Measurements from ENCODE around the gene GRB2.

The GRB2 gene

DNA sequence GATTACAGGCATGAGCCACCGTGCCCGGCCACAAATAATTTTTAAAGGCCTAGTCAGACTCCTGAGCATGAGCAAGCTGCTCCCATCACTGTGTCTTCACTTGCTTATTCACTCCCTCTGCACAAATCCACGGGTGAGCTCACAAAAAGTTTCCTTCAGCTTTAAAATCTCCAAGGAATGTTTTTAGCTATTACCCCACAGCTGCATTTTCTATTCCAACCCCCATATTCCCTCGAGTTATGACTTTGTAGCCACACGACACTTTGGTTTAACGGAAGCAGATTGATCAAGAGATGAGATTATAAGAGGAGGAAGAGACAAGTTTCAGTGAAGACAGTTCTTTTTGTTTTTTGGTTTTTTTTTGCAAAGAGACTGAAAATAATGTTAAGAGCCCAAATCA is 67.1 kb downstream of the GRB2 start:
- H3K4me1 Mint-ChIP-seq: peaks cover 60% of the 10 kb centered on the region
- H3K9me3 Mint-ChIP-seq: peaks cover 2% of the 10 kb centered on the region
- DNase-seq (ENCODE audit: low spot score in 2 of 2): no peak
- peak overlapping the region; percentile 70 for H3K4me3 Mint-ChIP-seq
- peak; percentile 58 for ATAC-seq
- H3K27ac Mint-ChIP-seq: peak overlapping the region; percentile 84
- H3K36me3 Mint-ChIP-seq: peaks cover 5% of the 10 kb centered on the region

DNA sequence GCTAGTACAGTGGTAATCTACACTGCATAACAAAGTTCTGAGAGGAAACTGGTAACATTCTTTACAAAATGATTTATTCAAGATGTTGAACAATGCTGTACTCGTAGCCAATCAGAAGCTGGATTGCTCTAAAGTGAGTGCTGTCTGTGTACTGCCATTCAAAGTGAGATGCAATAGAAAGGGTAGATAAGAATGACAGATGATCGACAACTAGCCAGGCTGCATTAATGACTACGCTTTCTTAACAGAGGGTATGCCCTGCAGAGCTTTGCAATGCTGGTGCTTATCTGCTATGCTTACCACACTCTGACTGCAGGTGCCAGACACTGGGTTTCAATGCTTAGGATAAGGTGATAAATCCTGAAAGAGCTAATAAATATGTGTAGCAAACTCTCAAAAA is 70.2 kb downstream of the GRB2 start:
- H3K36me3 Mint-ChIP-seq: peaks cover 32% of the 10 kb centered on the region
- H3K27ac Mint-ChIP-seq: no peak overlapping the region
- no peak overlapping the region for H3K4me3 Mint-ChIP-seq
- no peak for ATAC-seq
- peaks cover 33% of the 10 kb centered on the region for H3K4me1 Mint-ChIP-seq
- H3K9me3 Mint-ChIP-seq: peaks cover 2% of the 10 kb centered on the region
- no peak for DNase-seq (ENCODE audit: low spot score in 2 of 2)

DNA sequence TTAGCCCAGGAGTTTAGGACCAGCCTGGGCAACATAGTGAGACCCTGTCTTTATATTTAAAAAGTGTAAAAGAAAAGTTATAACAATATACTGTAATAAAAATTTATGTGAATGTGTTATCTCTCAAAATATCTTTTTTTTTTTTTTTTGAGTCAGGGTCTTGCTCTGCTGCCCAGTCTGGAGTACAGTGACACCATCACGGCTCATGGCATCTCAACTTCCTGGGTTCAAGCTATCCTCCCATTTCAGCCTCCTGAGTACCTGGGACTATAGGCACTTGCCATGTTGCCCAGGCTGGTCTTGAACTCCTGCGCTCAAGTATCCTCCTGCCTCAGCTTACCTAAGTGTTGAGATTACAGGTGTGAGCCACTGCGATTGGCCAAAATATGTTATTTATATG is 70.8 kb downstream of the GRB2 start:
- Mint-ChIP-seq H3K9me3 (no peaks in the 10 kb centered on the region), H3K36me3 (peaks cover 37% of the 10 kb centered on the region), H3K4me3 (no peak overlapping the region), H3K4me1 (peaks cover 27% of the 10 kb centered on the region), H3K27ac (no peak overlapping the region)
- no peak for ATAC-seq
- DNase-seq (ENCODE audit: low spot score in 2 of 2): no peak

DNA sequence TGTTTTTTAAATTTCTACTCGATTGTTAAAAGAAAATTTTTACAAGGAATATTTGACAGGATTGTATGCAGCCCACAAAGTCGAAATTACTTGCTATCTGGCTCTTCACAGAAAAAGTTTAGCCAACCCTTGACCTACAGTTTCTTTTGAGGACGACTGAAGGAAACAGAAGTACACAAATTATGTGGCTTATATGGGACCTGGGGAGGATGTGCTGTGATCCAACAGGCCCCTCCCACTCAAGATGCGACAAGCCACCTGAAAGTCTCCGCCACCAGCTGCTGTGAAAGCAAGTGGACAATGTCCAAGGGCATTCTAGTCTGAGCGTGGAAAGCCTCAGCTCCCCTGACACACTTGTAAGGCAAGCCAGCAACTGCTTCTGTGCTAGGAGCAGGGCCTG is 73.8 kb downstream of the GRB2 start:
- ATAC-seq (no peak), DNase-seq (ENCODE audit: low spot score in 2 of 2) (no peak)
- Mint-ChIP-seq H3K27ac (no peak overlapping the region), H3K9me3 (no peaks in the 10 kb centered on the region), H3K36me3 (peaks cover 58% of the 10 kb centered on the region), H3K4me1 (peaks cover 6% of the 10 kb centered on the region), H3K4me3 (no peak overlapping the region)

DNA sequence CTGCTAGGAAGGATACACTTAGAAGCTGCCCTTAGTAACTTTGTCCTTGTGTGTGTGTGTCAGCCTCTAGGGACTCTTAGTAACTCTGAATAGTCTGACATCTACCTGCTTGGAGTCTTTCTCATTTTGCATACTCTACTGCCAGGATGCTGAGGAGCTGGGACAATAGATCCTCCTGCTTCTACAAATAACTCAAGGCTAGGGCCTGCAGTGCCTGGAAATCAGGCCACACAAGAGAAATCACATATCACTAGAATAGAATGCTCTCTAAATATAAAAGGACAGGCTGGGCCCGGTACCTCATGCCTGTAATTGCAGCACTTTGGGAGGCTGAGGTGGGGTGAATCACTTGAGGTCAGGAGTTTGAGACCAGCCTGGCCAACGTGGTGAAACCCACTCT is 77.7 kb downstream of the GRB2 start:
- Mint-ChIP-seq H3K36me3 (peaks cover 96% of the 10 kb centered on the region), H3K9me3 (no peaks in the 10 kb centered on the region), H3K4me3 (no peak overlapping the region), H3K4me1 (peaks cover 5% of the 10 kb centered on the region), H3K27ac (peak overlapping the region; percentile 60)
- ATAC-seq: no peak
- no peak for DNase-seq (ENCODE audit: low spot score in 2 of 2)

DNA sequence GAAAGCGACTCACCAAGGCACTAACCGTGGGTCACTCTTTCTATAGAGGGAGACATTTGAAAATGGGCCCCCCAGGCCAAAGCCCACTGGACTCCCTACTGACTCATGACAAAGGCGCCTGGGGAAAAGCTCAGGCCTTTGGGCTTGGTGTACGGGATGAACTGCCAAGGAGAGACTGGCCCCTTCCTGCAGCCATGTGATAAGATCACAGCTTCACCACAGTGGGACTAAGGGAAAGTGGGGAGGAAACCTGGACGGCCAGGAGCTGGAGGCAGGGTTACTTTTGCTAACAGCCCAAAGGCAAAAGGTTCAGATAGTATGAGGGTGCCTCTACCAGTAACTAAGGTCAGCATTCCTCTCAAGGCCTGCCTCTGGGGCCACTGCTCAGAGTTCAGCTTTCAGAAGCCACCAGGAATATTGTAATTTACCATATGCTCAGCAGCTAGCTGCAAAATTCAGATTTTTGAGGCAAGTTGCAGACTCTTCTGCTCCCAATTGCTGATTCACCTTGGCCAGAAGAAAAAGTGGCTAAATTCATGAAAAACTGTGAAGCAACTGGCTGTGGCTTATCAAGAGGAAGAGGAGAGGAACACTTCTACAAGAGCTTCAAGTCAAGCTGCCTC is 79.1 kb downstream of the GRB2 start:
- H3K4me3 Mint-ChIP-seq: no peak overlapping the region
- H3K4me1 Mint-ChIP-seq: peaks cover 5% of the 10 kb centered on the region
- H3K27ac Mint-ChIP-seq: peak overlapping the region; percentile 69
- H3K36me3 Mint-ChIP-seq: peaks cover 96% of the 10 kb centered on the region
- H3K9me3 Mint-ChIP-seq: no peaks in the 10 kb centered on the region
- ATAC-seq (no peak), DNase-seq (ENCODE audit: low spot score in 2 of 2) (no peak)

DNA sequence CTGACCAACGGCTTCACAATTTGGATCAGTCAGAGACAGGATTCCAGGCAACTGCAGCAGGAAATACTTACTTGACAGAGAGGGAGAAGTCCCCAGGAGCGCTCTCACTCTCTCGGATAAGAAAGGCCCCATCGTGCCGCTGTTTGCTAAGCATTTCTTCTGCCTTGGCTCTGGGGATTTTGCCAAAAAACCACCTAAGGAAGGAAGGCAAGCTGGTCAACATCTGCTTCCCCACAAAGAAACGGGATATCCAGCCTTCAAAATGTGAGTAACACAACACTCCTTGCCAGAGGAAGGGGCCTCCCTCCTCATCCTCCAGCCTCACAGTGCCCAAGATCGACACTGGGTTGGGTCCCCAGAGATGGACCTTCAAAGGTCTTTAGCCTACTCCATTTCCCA is 79.7 kb downstream of the GRB2 start:
- DNase-seq (ENCODE audit: low spot score in 2 of 2): no peak
- no peaks in the 10 kb centered on the region for H3K9me3 Mint-ChIP-seq
- H3K4me3 Mint-ChIP-seq: no peak overlapping the region
- peaks cover 5% of the 10 kb centered on the region for H3K4me1 Mint-ChIP-seq
- H3K36me3 Mint-ChIP-seq: peaks cover 96% of the 10 kb centered on the region
- ATAC-seq: no peak
- H3K27ac Mint-ChIP-seq: peak overlapping the region; percentile 69

DNA sequence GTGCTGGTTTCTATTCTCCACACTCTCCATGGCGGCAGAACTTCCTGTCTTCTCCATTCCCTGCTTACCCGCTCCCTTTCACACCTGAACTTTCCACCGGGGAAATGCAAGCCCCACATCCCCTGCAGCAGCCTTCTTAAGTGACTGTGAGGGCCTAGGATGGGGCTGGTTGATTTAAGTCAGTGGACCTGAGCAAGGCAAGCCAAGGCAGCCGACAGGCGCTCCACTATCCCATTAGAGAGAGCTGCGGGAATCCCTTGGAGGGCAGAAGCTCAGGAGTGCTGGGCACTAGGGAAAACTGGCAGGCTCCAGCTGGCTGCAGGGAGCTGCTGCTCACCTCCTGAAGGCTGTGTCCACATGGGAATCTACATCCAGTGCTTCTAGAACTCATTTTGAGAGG is 80.1 kb downstream of the GRB2 start:
- H3K9me3 Mint-ChIP-seq: no peaks in the 10 kb centered on the region
- ATAC-seq (no peak), DNase-seq (ENCODE audit: low spot score in 2 of 2) (no peak)
- peaks cover 5% of the 10 kb centered on the region for H3K4me1 Mint-ChIP-seq
- H3K4me3 Mint-ChIP-seq: no peak overlapping the region
- peak overlapping the region; percentile 69 for H3K27ac Mint-ChIP-seq
- peaks cover 96% of the 10 kb centered on the region for H3K36me3 Mint-ChIP-seq

DNA sequence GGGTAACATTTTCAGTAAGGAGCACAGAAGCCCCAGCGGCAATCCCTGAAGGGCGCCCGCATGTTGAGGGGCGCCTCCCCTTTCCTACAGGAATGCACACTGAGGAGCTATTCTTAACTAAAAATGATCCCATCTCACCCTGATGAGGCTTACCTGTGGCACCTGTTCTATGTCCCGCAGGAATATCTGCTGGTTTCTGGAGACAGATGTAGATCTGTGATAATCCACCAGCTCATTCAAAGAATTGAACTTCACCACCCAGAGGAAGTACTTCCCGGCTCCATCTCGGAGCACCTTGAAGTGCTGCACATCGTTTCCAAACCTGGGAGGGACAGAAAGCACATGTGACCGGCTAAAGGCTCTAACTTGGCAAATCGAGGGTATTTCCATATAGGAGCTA is 84.0 kb downstream of the GRB2 start:
- peaks cover 14% of the 10 kb centered on the region for H3K4me1 Mint-ChIP-seq
- DNase-seq (ENCODE audit: low spot score in 2 of 2): no peak

DNA sequence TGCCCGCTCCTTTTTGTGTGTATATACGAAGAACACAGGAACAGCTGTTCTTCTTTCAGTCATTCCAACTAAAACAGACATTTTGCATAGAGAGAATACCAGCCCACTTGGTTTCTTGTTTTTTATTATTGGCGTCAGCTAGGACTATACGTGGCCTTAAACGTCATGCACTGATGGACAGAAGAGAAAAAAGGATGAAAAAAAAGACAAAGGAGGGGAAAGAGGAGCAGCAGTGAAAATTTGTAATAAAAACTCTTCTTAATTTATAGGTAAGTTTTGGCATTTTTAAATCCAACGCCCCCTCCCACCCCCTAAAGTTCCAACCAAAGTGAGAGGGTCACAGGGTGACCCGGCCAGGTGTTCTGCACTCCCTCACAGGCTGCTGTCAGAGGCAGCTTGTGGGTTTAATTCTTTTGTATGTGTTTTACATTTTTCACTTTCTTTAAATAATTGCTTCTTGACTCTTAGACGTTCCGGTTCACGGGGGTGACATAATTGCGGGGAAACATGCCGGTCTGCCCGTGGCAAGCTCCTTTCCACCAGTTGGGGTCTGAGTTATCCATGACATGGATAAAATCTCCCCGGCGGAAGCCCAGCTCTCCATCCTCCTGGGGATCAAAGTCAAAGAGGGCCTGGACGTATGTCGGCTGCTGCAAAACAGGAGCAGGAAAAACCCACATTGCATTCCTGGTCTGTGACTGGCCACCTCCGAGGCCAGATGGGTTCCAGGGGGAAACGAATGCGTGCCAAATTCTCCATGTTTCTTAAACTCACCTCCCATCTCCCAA is 85.4 kb downstream of the GRB2 start:
- peaks cover 22% of the 10 kb centered on the region for H3K4me1 Mint-ChIP-seq
- ATAC-seq (no peak), DNase-seq (ENCODE audit: low spot score in 2 of 2) (no peak)
- no peak overlapping the region for H3K4me3 Mint-ChIP-seq
- no peaks in the 10 kb centered on the region for H3K9me3 Mint-ChIP-seq
- H3K27ac Mint-ChIP-seq: no peak overlapping the region
- peaks cover 83% of the 10 kb centered on the region for H3K36me3 Mint-ChIP-seq

More for the DNA sequence above, 84.0 kb downstream of the GRB2 start:
- ATAC-seq: no peak
- H3K4me3 Mint-ChIP-seq: no peak overlapping the region
- peaks cover 97% of the 10 kb centered on the region for H3K36me3 Mint-ChIP-seq
- H3K9me3 Mint-ChIP-seq: no peaks in the 10 kb centered on the region
- H3K27ac Mint-ChIP-seq: no peak overlapping the region

DNA sequence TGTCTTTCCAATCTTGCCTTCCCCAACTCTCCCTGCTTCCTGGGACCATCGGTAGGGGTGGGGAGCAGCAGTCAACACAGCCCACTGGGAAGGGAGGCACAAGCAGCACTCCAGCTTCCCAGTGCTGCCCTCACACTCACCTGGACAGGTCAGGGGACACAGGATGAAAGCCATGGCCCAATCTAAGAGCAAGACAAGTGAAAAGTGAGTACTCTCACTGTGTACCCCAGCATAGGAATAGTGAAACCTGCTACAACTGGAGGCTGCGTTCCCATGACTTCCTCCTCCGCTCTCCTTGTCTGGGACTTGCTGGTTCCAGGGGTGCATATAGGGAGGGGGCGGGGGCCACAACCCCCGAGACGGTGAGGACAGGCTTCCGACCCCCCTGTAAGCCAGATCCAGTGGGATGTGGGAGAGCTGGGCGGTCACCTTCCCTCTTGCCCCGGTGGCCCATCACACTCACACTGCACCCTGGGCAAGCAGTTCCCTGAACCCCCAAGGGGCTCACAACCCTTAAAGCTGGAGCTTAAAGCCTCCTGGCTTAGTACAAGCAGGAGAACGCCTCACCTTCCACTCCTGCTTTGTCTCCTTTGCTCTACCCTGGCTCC is 86.8 kb downstream of the GRB2 start:
- DNase-seq (ENCODE audit: low spot score in 2 of 2): no peak
- H3K4me1 Mint-ChIP-seq: peaks cover 30% of the 10 kb centered on the region

DNA sequence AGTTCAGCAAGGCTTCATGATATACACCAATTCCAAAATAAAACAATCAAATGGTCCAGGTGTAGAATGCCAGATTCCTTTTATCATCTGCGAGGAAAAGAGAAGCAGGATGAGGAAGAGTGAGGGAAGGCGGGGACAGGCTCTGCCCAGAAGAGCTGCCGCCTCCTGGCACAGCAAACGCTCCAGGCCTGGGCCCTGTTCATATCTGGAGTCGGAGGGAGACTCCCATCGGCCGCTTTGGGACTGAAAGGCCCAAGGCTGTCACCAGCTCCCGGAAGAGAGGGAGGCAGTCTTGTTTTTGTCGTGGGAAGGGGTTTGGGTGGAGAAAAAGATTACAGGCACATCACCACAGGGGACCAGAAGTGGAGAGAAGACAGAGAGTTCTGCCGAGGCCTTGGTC is 87.3 kb downstream of the GRB2 start:
- H3K4me1 Mint-ChIP-seq: peaks cover 29% of the 10 kb centered on the region
- peaks cover 75% of the 10 kb centered on the region for H3K36me3 Mint-ChIP-seq
- no peak overlapping the region for H3K4me3 Mint-ChIP-seq
- DNase-seq (ENCODE audit: low spot score in 2 of 2) (no peak), ATAC-seq (no peak)
- H3K27ac Mint-ChIP-seq: peak overlapping the region; percentile 76
- H3K9me3 Mint-ChIP-seq: no peaks in the 10 kb centered on the region

More for the DNA sequence above, 86.8 kb downstream of the GRB2 start:
- Mint-ChIP-seq H3K27ac (peak overlapping the region; percentile 76), H3K4me3 (no peak overlapping the region), H3K9me3 (no peaks in the 10 kb centered on the region), H3K36me3 (peaks cover 79% of the 10 kb centered on the region)
- ATAC-seq: no peak

DNA sequence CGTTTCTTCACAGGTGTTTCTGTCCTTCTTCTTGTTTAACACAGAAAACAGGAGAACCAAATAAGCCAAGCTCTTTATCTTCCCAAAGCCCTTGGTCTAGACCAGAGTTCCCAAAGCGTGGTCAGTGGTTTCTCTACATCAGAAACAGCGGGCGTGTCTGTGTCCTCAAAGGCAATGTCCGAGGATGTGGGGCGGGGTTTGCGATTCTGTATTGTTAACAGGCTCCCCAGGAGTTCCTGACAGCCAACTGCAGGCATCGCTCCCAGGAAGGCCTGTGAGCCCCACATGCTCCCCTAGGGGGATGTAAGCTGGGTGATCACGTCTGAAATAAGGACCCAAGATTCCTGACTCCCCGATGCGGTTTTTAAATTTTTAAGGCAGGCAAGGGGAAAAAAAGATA is 87.8 kb downstream of the GRB2 start:
- peaks cover 31% of the 10 kb centered on the region for H3K4me1 Mint-ChIP-seq
- ATAC-seq: no peak
- DNase-seq (ENCODE audit: low spot score in 2 of 2): no peak
- H3K27ac Mint-ChIP-seq: peak overlapping the region; percentile 76
- H3K4me3 Mint-ChIP-seq: no peak overlapping the region
- H3K9me3 Mint-ChIP-seq: no peaks in the 10 kb centered on the region
- peaks cover 69% of the 10 kb centered on the region for H3K36me3 Mint-ChIP-seq

DNA sequence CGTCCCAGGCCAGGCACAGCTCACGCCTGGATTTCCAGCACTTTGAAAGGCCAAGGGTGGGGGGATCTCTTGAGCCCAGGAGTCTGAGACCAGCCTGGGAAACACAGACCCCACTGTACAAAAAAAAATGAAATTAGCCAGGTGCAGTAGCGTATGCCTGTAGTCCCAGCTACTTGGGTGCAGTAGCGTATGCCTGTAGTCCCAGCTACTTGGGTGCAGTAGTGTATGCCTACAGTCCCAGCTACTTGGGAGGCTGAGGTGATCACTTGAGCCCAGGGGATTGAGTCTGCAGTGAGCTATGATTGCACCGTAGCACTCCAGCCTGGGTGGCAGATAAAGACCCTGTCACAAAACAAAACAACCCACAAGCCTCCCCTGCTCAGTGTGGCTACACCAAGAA is 89.2 kb downstream of the GRB2 start:
- H3K4me1 Mint-ChIP-seq: peaks cover 33% of the 10 kb centered on the region
- DNase-seq (ENCODE audit: low spot score in 2 of 2) (no peak), ATAC-seq (peak; percentile 53)
- no peaks in the 10 kb centered on the region for H3K9me3 Mint-ChIP-seq
- H3K27ac Mint-ChIP-seq: peak overlapping the region; percentile 76
- peaks cover 55% of the 10 kb centered on the region for H3K36me3 Mint-ChIP-seq
- H3K4me3 Mint-ChIP-seq: peak overlapping the region; percentile 22

DNA sequence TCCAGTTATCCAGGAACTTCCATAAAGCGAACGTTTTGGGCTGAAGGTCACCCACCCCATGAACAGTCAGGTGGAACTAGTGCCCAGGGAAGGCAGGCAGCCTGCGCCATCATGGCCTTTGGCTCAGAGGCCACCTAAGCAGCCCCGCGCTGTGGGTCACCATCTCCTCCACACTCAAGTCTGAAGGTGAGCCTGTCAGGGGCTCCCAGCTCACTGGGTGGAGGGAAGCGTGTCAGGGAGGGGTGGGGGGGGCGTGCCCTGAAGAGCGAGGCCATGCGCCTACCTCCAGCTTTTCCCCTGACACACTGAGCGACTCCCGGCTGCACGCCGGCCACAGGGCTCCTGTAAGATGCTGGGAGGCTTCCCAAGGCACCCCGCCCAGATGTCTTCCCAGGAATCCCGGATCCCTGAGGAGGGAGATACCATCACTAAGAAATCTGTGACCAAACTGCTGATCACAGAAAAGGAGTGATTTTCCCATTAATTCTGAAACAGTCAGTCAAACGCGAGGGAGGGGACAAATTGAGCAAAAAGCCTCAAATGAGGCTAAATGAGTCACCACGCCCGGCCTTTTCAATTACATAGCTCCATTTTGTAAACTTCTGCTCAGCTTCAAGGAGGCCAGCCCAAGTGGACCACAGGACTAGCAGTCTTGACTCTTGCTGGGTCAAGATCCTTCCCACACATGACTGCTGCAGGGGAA is 89.8 kb downstream of the GRB2 start:
- DNase-seq (ENCODE audit: low spot score in 2 of 2) (peak in 1 of 2 donors; percentile 62), ATAC-seq (peak; percentile 75)
- Mint-ChIP-seq H3K36me3 (peaks cover 50% of the 10 kb centered on the region), H3K27ac (peak overlapping the region; percentile 76), H3K4me1 (peaks cover 33% of the 10 kb centered on the region), H3K9me3 (no peaks in the 10 kb centered on the region), H3K4me3 (peak overlapping the region; percentile 22)

Data from stimulated activated effector memory CD8-positive, alpha-beta T cell treated with anti-CD3 and anti-CD28 coated beads, Interleukin-12 subunit alpha, Interleukin-12 subunit beta, amount 100 ng/mL, for 72 hours (primary cell).